ENCODE measurements around the gene RCOR1. TPM values are rescaled to one million over a fixed set of nuclear protein-coding genes. Genes with fewer than 3 reads are reported as not detected.

Gene RCOR1
- total RNA-seq, 2 experiments from 2014 or later = 16.1 to 16.2 TPM

DNA sequence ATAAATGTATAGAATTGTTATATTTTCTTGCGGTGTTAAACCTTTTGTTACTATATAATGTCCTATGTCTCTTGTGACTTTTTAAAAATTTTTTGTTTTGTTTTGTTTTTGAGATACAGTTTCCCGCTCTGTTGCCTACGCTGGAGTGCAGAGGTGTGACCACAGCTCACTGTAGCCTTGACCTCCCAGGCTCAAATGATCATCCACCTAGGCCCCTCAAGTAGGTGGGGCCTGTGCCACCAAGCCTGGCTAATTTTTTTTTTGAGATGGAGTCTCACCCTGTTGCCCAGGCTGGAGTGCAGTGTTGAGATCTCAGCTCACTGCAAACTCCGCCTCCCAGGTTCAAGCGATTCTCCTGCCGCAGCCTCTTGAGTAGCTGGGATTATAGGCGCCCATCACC lies 26.5 kb upstream of the RCOR1 start:
- peaks cover 20% of the 10 kb centered on the region for H3K4me1 Mint-ChIP-seq (ENCODE audit: low read depth)
- no peak overlapping the region for H3K4me3 Mint-ChIP-seq
- intact Hi-C loops (cut with micrococcal nuclease) = no loop called here
- DNase-seq = no peak
- no peak overlapping the region for H3K27ac Mint-ChIP-seq
- ChIA-PET CTCF (interaction anchor here (0.6 to 2.0 kb wide), 3 partner anchors 26 to 126 kb away, joined by 3 to 6 read pairs (median 3); no protein-coding TSS in a partner anchor), POLR2A (interaction anchor here (1.0 to 1.4 kb wide), 2 partner anchors 29 to 41 kb away, joined by 3 to 5 read pairs; no protein-coding TSS in a partner anchor)
- TF ChIP-seq, protein P1, sequence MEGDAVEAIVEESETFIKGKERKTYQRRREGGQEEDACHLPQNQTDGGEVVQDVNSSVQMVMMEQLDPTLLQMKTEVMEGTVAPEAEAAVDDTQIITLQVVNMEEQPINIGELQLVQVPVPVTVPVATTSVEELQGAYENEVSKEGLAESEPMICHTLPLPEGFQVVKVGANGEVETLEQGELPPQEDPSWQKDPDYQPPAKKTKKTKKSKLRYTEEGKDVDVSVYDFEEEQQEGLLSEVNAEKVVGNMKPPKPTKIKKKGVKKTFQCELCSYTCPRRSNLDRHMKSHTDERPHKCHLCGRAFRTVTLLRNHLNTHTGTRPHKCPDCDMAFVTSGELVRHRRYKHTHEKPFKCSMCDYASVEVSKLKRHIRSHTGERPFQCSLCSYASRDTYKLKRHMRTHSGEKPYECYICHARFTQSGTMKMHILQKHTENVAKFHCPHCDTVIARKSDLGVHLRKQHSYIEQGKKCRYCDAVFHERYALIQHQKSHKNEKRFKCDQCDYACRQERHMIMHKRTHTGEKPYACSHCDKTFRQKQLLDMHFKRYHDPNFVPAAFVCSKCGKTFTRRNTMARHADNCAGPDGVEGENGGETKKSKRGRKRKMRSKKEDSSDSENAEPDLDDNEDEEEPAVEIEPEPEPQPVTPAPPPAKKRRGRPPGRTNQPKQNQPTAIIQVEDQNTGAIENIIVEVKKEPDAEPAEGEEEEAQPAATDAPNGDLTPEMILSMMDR (IDR thresholded peaks at IDR 0.05) = no peak
- no peaks in the 10 kb centered on the region for H3K9me3 Mint-ChIP-seq
- no peaks in the 10 kb centered on the region for H3K36me3 Mint-ChIP-seq (ENCODE audit: low read depth)
- ATAC-seq = no peak
- H3K27me3 Mint-ChIP-seq = no peaks in the 10 kb centered on the region

DNA sequence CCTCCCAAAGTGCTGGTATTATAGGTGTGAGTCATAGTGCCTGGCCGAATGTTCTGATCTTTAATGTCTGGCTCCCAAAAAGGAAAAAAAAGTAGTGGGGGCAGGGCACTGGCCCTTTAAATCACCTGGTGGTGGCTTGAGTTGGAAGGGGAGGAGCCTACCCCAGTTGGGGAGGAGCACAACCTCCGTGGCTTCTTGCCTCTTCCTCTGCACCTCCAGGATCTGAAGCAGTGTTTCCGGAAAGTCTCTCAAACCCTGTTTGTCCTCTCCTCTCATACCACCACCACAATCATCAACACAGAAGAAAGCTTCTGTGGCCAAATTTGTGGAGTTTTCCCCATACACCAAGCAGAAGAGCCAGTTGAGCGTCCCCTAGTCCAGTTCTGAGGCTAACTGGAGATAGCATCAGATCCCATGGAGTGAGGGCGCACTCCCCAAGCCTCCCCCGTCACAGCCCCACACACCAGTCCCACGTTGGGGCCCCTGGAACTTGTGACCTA lies 24.3 kb upstream of the RCOR1 start:
- H3K36me3 Mint-ChIP-seq (ENCODE audit: low read depth) = no peaks in the 10 kb centered on the region
- intact Hi-C loops (cut with micrococcal nuclease) = no loop called here
- POLR2A ChIA-PET = interaction anchor here (1.5 kb wide), 1 partner anchor 23 kb away, joined by 3 read pairs; no protein-coding TSS in a partner anchor

DNA sequence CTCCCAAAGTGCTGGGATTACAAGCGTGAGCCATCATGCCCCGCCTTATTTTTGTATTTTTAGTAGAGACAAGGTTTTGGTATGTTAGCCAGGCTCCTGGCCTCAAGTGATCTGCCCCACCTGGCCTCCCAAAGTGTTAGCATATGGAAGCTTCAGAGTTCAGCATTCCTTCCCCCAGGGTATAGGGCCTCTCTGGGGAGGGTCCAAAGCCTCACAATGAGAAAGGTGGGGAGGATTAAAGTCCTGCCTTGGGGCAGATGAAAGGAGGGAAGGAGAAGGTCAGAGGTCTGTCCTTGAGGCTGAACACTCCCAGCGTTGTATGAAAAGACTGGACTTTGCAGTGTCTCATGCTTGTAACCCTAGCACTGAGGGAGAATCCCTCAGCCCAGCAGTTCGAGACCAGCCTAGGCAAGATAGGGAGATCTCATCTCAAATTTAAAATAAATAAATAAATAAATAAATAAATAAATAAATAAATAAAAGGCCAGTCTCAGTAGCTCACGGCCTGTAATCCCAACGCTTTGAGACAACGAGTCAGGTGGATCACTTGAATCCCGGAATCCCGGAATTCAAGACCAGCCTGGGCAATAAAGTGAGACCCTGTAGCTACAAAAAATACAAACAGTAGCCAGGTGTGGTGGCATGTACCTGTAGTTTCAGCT lies 22.0 kb upstream of the RCOR1 start:
- CTCF ChIA-PET = interaction anchor here (0.7 kb wide), 1 partner anchor 27 kb away, joined by 3 read pairs; no protein-coding TSS in a partner anchor
- peaks cover 22% of the 10 kb centered on the region for H3K4me1 Mint-ChIP-seq (ENCODE audit: low read depth)
- no peaks in the 10 kb centered on the region for H3K9me3 Mint-ChIP-seq
- no peak overlapping the region for H3K27ac Mint-ChIP-seq
- H3K27me3 Mint-ChIP-seq = no peaks in the 10 kb centered on the region
- H3K4me3 Mint-ChIP-seq = no peak overlapping the region
- ATAC-seq (no peak), DNase-seq (no peak)
- TF ChIP-seq, protein P1 (IDR thresholded peaks at IDR 0.05) = no peak
- POLR2A ChIA-PET = interaction anchor here (1.7 kb wide), 1 partner anchor 10 kb away, joined by 4 read pairs; no protein-coding TSS in a partner anchor
- H3K36me3 Mint-ChIP-seq (ENCODE audit: low read depth) = no peaks in the 10 kb centered on the region
- intact Hi-C loops (cut with micrococcal nuclease) = no loop called here

More for the DNA sequence above, 24.3 kb upstream of the RCOR1 start:
- peak; percentile 99 for ATAC-seq
- H3K9me3 Mint-ChIP-seq = no peaks in the 10 kb centered on the region
- CTCF ChIA-PET = interaction anchor here (1.5 to 1.8 kb wide), 2 partner anchors 8 to 26 kb away, joined by 3 to 6 read pairs; no protein-coding TSS in a partner anchor
- H3K27ac Mint-ChIP-seq = peak overlapping the region; percentile 95
- H3K27me3 Mint-ChIP-seq = no peaks in the 10 kb centered on the region
- peak; percentile 78 for DNase-seq
- peak overlapping the region; percentile 53 for H3K4me3 Mint-ChIP-seq
- peaks cover 20% of the 10 kb centered on the region for H3K4me1 Mint-ChIP-seq (ENCODE audit: low read depth)
- TF ChIP-seq, protein P1 (IDR thresholded peaks at IDR 0.05) = no peak

DNA sequence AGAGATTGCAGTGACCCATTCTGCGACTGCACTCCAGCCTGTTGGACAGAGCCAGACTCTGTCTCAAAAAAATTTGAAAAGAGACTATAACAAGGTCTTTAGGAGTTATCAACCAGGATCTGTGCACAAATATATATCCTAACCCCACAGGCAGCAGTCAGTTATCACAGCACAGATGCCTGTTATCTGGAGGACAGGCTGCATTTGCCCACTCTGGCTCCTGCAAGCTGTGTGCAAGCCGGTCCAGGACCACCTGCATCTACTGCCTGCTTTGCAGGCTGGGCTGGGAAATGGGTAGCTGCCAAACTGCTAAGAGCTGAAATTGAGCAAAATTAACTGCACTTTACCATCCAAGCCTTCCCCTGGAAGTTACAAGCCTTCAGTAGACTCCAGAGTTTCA lies 21.4 kb upstream of the RCOR1 start:
- no peak overlapping the region for H3K4me3 Mint-ChIP-seq
- H3K4me1 Mint-ChIP-seq (ENCODE audit: low read depth) = peaks cover 19% of the 10 kb centered on the region
- TF ChIP-seq, protein P1 (IDR thresholded peaks at IDR 0.05) = no peak
- H3K9me3 Mint-ChIP-seq = no peaks in the 10 kb centered on the region
- ATAC-seq (no peak), DNase-seq (no peak)
- H3K27me3 Mint-ChIP-seq = no peaks in the 10 kb centered on the region
- POLR2A ChIA-PET = interaction anchor here (1.7 kb wide), 1 partner anchor 10 kb away, joined by 4 read pairs; no protein-coding TSS in a partner anchor
- no peak overlapping the region for H3K27ac Mint-ChIP-seq
- H3K36me3 Mint-ChIP-seq (ENCODE audit: low read depth) = no peaks in the 10 kb centered on the region
- intact Hi-C loops (cut with micrococcal nuclease) = no loop called here
- CTCF ChIA-PET = interaction anchor here (0.7 to 1.1 kb wide), 2 partner anchors 24 to 28 kb away, joined by 3 to 5 read pairs; no protein-coding TSS in a partner anchor
